Neuronal stem cell (in vitro differentiated cells): Measurements from ENCODE around the gene CCDC86.

Source experiments
- DNase-seq: peaks from one replicate; pipeline ENCODE4 v3.0.0-alpha.2; 2013; ENCODE audit warnings: low spot score
- H2AFZ ChIP-seq: one replicate; pipeline ENCODE4 v1.6.1; 2013; ENCODE audit warnings: mild to moderate bottlenecking, low read length, inconsistent platforms
- H2AK5ac ChIP-seq: 2 replicates; pipeline ENCODE4 v1.6.1; 2013; ENCODE audit warnings: low read depth, mild to moderate bottlenecking, inconsistent platforms, low read length, moderate library complexity, mixed read lengths
- H2BK120ac ChIP-seq: 2 replicates; pipeline ENCODE4 v1.6.1; 2013; ENCODE audit warnings: low read depth, mild to moderate bottlenecking, inconsistent platforms, low read length, moderate library complexity, mixed read lengths
- H2BK12ac ChIP-seq: one replicate; pipeline ENCODE4 v1.6.1; 2013; ENCODE audit warnings: low read length, inconsistent platforms
- H2BK15ac ChIP-seq: 2 replicates; pipeline ENCODE4 v1.6.1; 2013; ENCODE audit warnings: mild to moderate bottlenecking, low read length, inconsistent platforms, mixed read lengths
- H2BK5ac ChIP-seq: one replicate; pipeline ENCODE4 v1.6.1; 2013; ENCODE audit warnings: inconsistent platforms, mild to moderate bottlenecking, low read length, moderate library complexity
- H3K14ac ChIP-seq: one replicate; pipeline ENCODE4 v1.6.1; 2013; ENCODE audit warnings: low read length, inconsistent platforms
- H3K18ac ChIP-seq: 2 replicates; pipeline ENCODE4 v1.6.1; 2013; ENCODE audit warnings: low read length, inconsistent platforms
- H3K23ac ChIP-seq: 2 replicates; pipeline ENCODE4 v1.6.1; 2013; ENCODE audit warnings: low read depth, mild to moderate bottlenecking, mixed read lengths, low read length, inconsistent platforms; ENCODE audit not compliant: poor library complexity
- H3K27ac ChIP-seq: replicated peaks from 3 replicates; pipeline ENCODE4 v1.5.1; 2013; ENCODE audit warnings: low read length, inconsistent platforms
- H3K27me3 ChIP-seq, 3 experiments: 2 replicates each; pipeline ENCODE4 v1.6.1; 2013; ENCODE audit warnings: low read length in 3 of 3, mild to moderate bottlenecking in 2 of 3, inconsistent platforms in 1 of 3, low read depth in 1 of 3, mixed read lengths in 1 of 3, moderate library complexity in 1 of 3; ENCODE audit not compliant: control insufficient read depth in 3 of 3, insufficient read depth in 3 of 3
- H3K36me3 ChIP-seq, 2 donors: replicated peaks in 1 of 2; 2 replicates each; pipeline ENCODE4 v1.6.1; 2013; ENCODE audit warnings: low read length in 2 of 2; ENCODE audit not compliant: control insufficient read depth in 2 of 2, insufficient read depth in 2 of 2
- H3K4ac ChIP-seq: 2 replicates; pipeline ENCODE4 v1.6.1; 2013; ENCODE audit warnings: inconsistent platforms, mild to moderate bottlenecking, low read length, moderate library complexity
- H3K4me1 ChIP-seq, 2 donors: 1 replicate in 1 of 2; 2 replicates in 1 of 2; pipeline ENCODE4 v1.6.1; 2013; ENCODE audit warnings: low read length in 2 of 2, low read depth in 1 of 2; ENCODE audit not compliant: control insufficient read depth in 2 of 2, insufficient read depth in 1 of 2
- H3K4me2 ChIP-seq: one replicate; pipeline ENCODE4 v1.6.1; 2013; ENCODE audit warnings: mild to moderate bottlenecking, low read length, inconsistent platforms; ENCODE audit not compliant: insufficient read depth, poor library complexity, severe bottlenecking
- H3K4me3 ChIP-seq, 2 donors: 2 replicates each; pipeline ENCODE4 v1.5.1; 2013; ENCODE audit warnings: low read length in 2 of 2, mild to moderate bottlenecking in 2 of 2, inconsistent platforms in 1 of 2, moderate library complexity in 1 of 2
- H3K79me1 ChIP-seq: one replicate; pipeline ENCODE4 v1.6.1; 2013; ENCODE audit warnings: low read depth, mild to moderate bottlenecking, inconsistent platforms, low read length, moderate library complexity
- H3K9ac ChIP-seq: one replicate; pipeline ENCODE4 v1.6.1; 2013; ENCODE audit warnings: mild to moderate bottlenecking, low read depth, low read length, inconsistent platforms; ENCODE audit not compliant: poor library complexity
- H3K9me3 ChIP-seq, 2 donors: replicated peaks in 1 of 2; 2 replicates each; pipeline versions ENCODE3 to v1.6.1; 2013; ENCODE audit warnings: low read length in 2 of 2, mild to moderate bottlenecking in 2 of 2, inconsistent platforms in 1 of 2, low read depth in 1 of 2, mixed read lengths in 1 of 2, moderate library complexity in 1 of 2; ENCODE audit not compliant: control insufficient read depth in 2 of 2, insufficient read depth in 1 of 2
- H4K8ac ChIP-seq: one replicate; pipeline ENCODE4 v1.6.1; 2013; ENCODE audit warnings: low read depth, mild to moderate bottlenecking, inconsistent platforms, low read length, moderate library complexity
- H4K91ac ChIP-seq: one replicate; pipeline ENCODE4 v1.6.1; 2013; ENCODE audit warnings: low read length, low read depth, mild to moderate bottlenecking, inconsistent platforms; ENCODE audit not compliant: poor library complexity
- WGBS, 2 donors: extraction: QIAGEN DNeasy Blood & Tissue Kit; methylation state at CpG; one replicate each; pipeline ENCODE4 v1.1.7; 2013; ENCODE audit warnings: missing lambda C conversion rate in 2 of 2, mixed read lengths in 1 of 2; ENCODE audit not compliant: insufficient read length in 2 of 2, insufficient replicate concordance in 1 of 2; ENCODE audit errors: extremely low coverage in 2 of 2; 5-methylcytosine and 5-hydroxymethylcytosine counted together

Gene CCDC86

DNA sequence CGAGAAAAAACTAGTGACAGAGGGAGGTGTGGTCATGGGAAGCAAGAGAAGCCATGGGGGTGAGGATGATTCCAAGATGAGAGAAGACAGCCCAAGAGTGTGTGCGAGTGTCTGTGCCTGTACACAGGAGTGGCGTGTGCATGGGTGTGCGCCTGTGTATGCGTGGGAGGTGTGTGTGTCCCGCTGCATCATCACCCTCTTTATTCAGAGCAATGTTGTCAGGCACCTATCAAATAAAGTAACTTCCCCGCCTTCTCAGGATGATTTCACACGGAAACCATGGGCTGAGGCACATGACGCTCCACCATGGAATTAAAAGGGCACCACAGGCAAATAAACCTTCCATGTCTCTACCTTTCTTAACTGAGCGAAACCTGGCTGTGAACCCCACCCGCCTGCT, 32.2 kb upstream of the CCDC86 start:
- H3K4me1 ChIP-seq: no peaks in the 10 kb centered on the region
- H4K91ac ChIP-seq: no peak overlapping the region
- H2BK120ac ChIP-seq: no peak overlapping the region
- no peaks in the 10 kb centered on the region for H3K36me3 ChIP-seq
- no peak overlapping the region for H3K4ac ChIP-seq
- no peak overlapping the region for H3K4me3 ChIP-seq
- H2BK5ac ChIP-seq: no peak overlapping the region
- no peak overlapping the region for H3K27ac ChIP-seq
- WGBS, 2 donors: no CpG with 5 or more reads among the region's 11 CpGs
- H3K27me3 ChIP-seq: no peaks in the 10 kb centered on the region
- H2BK12ac ChIP-seq: no peak overlapping the region
- H2BK15ac ChIP-seq: no peak overlapping the region
- H2AFZ ChIP-seq: no peak overlapping the region
- H3K14ac ChIP-seq: no peak overlapping the region
- H2AK5ac ChIP-seq: no peak overlapping the region
- no peak overlapping the region for H3K18ac ChIP-seq
- no peak overlapping the region for H4K8ac ChIP-seq
- H3K23ac ChIP-seq: no peak overlapping the region
- H3K79me1 ChIP-seq: no peaks in the 10 kb centered on the region
- no peak for DNase-seq
- H3K9ac ChIP-seq: no peak overlapping the region
- H3K4me2 ChIP-seq: no peak overlapping the region
- no peaks in the 10 kb centered on the region for H3K9me3 ChIP-seq

DNA sequence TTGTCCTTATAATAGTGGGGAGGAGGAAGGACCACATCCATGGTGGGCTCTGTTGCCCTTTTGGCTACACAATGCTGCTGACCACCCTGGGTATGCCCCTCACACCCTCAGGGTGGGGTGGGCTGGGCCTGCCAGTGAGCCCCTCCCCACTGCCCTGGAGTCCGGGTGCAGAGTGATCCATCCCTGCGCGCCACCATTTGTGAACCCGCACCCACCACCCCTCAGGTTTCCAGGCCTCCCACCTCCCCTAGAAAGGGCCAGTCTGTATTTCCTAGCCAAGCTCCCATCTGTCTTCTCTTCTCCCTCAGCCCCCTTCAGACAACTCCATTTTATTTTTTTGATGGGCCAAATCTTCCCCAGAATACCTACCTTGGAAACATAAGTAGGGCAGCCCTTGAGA, 31.8 kb upstream of the CCDC86 start:
- Histone ChIP-seq H3K4me2 (no peak overlapping the region), H2AK5ac (no peak overlapping the region), H2BK5ac (no peak overlapping the region), H2BK15ac (no peak overlapping the region), H4K8ac (no peak overlapping the region), H2BK120ac (no peak overlapping the region), H3K9me3 (no peaks in the 10 kb centered on the region), H3K14ac (no peak overlapping the region), H3K27me3 (no peaks in the 10 kb centered on the region), H3K79me1 (no peaks in the 10 kb centered on the region), H3K18ac (peak overlapping the region; percentile 48), H3K23ac (no peak overlapping the region), H2BK12ac (no peak overlapping the region), H3K27ac (no peak overlapping the region), H3K4me1 (no peaks in the 10 kb centered on the region), H2AFZ (no peak overlapping the region), H3K36me3 (no peaks in the 10 kb centered on the region), H3K4ac (peak overlapping the region; percentile 37), H4K91ac (no peak overlapping the region), H3K4me3 (no peak overlapping the region), H3K9ac (no peak overlapping the region)
- no CpG with 5 or more reads among the region's 4 CpGs for WGBS, 2 donors
- no peak for DNase-seq

DNA sequence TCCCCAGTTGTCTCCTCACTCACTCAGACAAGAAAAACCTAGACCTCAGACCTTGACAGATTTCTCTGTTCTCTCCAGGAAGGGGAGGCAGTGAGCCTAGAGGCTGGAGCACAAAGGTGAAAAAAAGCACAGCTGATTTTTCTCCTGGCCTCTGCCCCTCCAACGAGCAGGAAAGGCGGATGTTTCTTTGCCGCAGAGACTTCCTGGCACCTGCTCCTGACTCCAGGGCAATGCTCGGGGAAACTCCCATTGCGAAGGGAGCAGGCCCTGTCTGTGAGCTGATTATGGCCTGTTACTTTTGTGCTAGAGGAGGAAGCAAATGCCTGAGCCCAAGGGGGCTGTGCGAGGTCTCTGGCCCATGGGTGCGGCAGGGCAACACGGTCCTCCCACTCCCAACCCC, 31.3 kb upstream of the CCDC86 start:
- no peak for DNase-seq
- Histone ChIP-seq H4K8ac (peak overlapping the region; percentile 65), H3K4ac (peak overlapping the region; percentile 37), H4K91ac (no peak overlapping the region), H3K9me3 (no peaks in the 10 kb centered on the region), H2AFZ (no peak overlapping the region), H2BK120ac (no peak overlapping the region), H2AK5ac (peak overlapping the region; percentile 70), H3K18ac (peak overlapping the region; percentile 85), H2BK12ac (no peak overlapping the region), H3K36me3 (no peaks in the 10 kb centered on the region), H3K14ac (peak overlapping the region; percentile 75), H3K23ac (no peak overlapping the region), H3K9ac (no peak overlapping the region), H3K4me2 (no peak overlapping the region), H3K4me3 (no peak overlapping the region), H2BK5ac (no peak overlapping the region), H2BK15ac (peak overlapping the region; percentile 83), H3K27me3 (no peaks in the 10 kb centered on the region), H3K79me1 (no peaks in the 10 kb centered on the region), H3K27ac (no peak overlapping the region), H3K4me1 (no peaks in the 10 kb centered on the region)
- WGBS, 2 donors: no CpG with 5 or more reads among the region's 8 CpGs

DNA sequence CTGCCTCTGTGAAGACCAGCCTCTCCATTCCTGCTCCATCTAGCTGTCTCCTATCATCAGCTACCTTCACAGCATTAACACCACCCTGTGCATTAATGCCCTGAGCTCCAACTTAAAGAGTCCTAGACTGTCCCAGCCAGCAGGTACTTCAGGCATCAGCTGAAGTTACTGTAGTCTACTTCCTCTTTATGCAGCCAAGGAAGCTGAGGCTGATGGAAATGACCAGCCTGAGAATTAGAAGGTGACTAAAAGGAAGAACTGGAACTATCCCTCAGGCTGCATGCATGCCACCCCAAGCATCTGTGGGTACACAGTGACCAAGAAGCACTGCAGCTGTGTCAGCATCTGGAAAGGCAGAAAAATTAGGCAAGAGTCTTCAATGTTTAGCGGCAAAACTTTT, 28.6 kb upstream of the CCDC86 start:
- H3K9me3 ChIP-seq: peaks cover 11 to 14% of the 10 kb centered on the region in 2 donors
- H2AFZ ChIP-seq: no peak overlapping the region
- H3K4me2 ChIP-seq: no peak overlapping the region
- H3K4me1 ChIP-seq: no peaks in the 10 kb centered on the region
- no peak overlapping the region for H3K4ac ChIP-seq
- no peak for DNase-seq
- no peak overlapping the region for H2BK5ac ChIP-seq
- no peak overlapping the region for H4K8ac ChIP-seq
- no peak overlapping the region for H2BK120ac ChIP-seq
- H3K14ac ChIP-seq: no peak overlapping the region
- no peak overlapping the region for H3K23ac ChIP-seq
- no peak overlapping the region for H3K9ac ChIP-seq
- no peaks in the 10 kb centered on the region for H3K79me1 ChIP-seq
- WGBS, 2 donors: no CpG with 5 or more reads among the region's 1 CpG
- H3K36me3 ChIP-seq: no peaks in the 10 kb centered on the region
- H3K4me3 ChIP-seq: no peak overlapping the region
- H3K27me3 ChIP-seq: no peaks in the 10 kb centered on the region
- no peak overlapping the region for H2AK5ac ChIP-seq
- H2BK12ac ChIP-seq: no peak overlapping the region
- no peak overlapping the region for H4K91ac ChIP-seq
- H3K18ac ChIP-seq: no peak overlapping the region
- no peak overlapping the region for H3K27ac ChIP-seq
- H2BK15ac ChIP-seq: no peak overlapping the region
